Sigmoid colon (tissue), 4 donors: ENCODE results near the gene GAL3ST2.

Experiments
- EP300 ChIP-seq, 4 donors: sonication (generic); formaldehyde crosslinking; IDR thresholded peaks; one replicate each; pipeline ENCODE4 v1.6.1; 2017; ENCODE audit warnings: antibody characterized with exemption in 4 of 4
- POLR2A ChIP-seq, 2 donors: fragments of 450-650 bp; IDR thresholded peaks; one replicate each; pipeline ENCODE4 v1.6.1; 2016; ENCODE audit warnings: antibody characterized with exemption in 2 of 2, mild to moderate bottlenecking in 2 of 2, moderate library complexity in 2 of 2
- POLR2AphosphoS5 ChIP-seq, 4 donors: sonication (generic); formaldehyde crosslinking; IDR thresholded peaks; one replicate each; pipeline ENCODE4 v1.6.1; 2017; ENCODE audit warnings: antibody characterized with exemption in 4 of 4
- TF ChIP-seq, protein P1 (sequence below), 4 experiments: fragments of 450-650 bp in 3 of 4; fragments of 200-600 bp in 1 of 4; IDR thresholded peaks; one replicate each; pipeline ENCODE4 v1.5.1; 2016 to 2019; ENCODE audit warnings: antibody characterized with exemption in 4 of 4, mild to moderate bottlenecking in 3 of 4, moderate library complexity in 2 of 4

DNA sequence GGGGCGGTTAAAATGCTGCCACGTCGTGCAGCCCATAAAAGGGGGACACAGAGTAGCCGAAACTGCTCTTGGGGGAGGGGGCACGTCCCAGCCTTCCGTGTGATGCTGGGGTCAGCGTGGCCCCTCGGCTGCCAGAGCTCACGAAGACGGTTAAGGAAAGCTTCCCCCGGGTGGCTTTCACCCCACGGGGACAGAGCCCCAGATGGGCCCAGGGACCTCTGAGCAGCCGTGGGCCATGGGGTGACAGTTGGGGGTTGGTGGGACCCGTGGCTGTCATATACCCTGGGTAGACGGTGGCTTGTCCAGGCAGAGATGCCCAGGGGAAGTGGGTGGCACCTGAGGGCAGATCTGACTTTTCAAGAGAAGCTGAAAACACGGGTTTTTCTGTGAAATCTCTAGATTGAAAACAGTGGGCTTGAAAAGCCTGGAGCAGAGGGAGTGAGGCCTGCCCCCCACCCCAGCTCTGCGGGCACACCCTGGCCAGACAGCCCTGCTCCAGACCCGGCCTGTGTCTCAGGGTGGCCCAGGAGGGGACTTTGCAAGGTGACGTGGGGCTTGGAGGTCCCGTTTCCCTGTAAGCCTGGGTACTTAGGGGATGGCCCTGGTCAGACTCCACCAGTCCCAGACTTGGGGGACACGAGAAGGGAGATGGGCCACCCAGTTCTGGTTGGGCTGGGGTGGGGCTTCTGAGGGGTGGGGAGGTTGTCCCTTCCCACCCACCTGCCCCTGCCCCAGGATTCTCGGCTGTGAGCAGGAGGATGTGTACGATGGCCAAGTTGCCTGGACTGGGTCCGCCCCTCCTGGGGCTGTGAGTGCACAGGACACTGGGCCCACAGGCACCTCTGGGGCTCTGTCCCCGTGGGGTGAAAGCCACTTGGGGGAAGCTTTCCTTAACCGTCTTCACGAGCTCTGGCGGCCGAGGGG, 33.0 kb downstream of the GAL3ST2 start:
- TF ChIP-seq, protein P1, sequence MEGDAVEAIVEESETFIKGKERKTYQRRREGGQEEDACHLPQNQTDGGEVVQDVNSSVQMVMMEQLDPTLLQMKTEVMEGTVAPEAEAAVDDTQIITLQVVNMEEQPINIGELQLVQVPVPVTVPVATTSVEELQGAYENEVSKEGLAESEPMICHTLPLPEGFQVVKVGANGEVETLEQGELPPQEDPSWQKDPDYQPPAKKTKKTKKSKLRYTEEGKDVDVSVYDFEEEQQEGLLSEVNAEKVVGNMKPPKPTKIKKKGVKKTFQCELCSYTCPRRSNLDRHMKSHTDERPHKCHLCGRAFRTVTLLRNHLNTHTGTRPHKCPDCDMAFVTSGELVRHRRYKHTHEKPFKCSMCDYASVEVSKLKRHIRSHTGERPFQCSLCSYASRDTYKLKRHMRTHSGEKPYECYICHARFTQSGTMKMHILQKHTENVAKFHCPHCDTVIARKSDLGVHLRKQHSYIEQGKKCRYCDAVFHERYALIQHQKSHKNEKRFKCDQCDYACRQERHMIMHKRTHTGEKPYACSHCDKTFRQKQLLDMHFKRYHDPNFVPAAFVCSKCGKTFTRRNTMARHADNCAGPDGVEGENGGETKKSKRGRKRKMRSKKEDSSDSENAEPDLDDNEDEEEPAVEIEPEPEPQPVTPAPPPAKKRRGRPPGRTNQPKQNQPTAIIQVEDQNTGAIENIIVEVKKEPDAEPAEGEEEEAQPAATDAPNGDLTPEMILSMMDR (IDR thresholded peaks at IDR 0.05): no peak
- TF ChIP-seq POLR2A (IDR thresholded peaks at IDR 0.05) (no peak), POLR2AphosphoS5 (IDR thresholded peaks at IDR 0.05) (no peak), EP300 (IDR thresholded peaks at IDR 0.05) (no peak)
